SK-N-SH (cell line): ENCODE data around the gene ZFAND6.

Experiments
- CTCF ChIP-seq: fragments of 200-600 bp; sonication (generic); IDR thresholded peaks from 2 replicates; pipeline ENCODE4 v1.6.1; 2017; ENCODE audit warnings: antibody characterized with exemption, mild to moderate bottlenecking, moderate library complexity
- FOXM1 ChIP-seq: IDR thresholded peaks from 2 replicates; pipeline ENCODE4 v1.4.0; 2012; ENCODE audit warnings: low read depth, mild to moderate bottlenecking
- MXI1 ChIP-seq: IDR thresholded peaks from 2 replicates; pipeline ENCODE4 v1.6.1; 2012; ENCODE audit warnings: mild to moderate bottlenecking, low read depth, low read length, improper control_type of control experiment
- POLR2AphosphoS5 ChIP-seq: IDR thresholded peaks from 2 replicates; pipeline ENCODE4 v1.6.1; 2012; ENCODE audit warnings: low read depth, low read length
- REST ChIP-seq: IDR thresholded peaks from 2 replicates; pipeline ENCODE4 v1.6.1; 2012; ENCODE audit warnings: mild to moderate bottlenecking, low read depth, low read length, moderate library complexity
- TF ChIP-seq, protein P1 (sequence below): IDR thresholded peaks from 2 replicates; pipeline ENCODE4 v1.4.0; 2012; ENCODE audit warnings: low read depth, borderline replicate concordance

GRCh38 chr15:80041494-80042253 is 17.8 kb upstream of the ZFAND6 start:
- TF ChIP-seq CTCF (no peak), FOXM1 (no peak), POLR2AphosphoS5 (no peak), REST (no peak), MXI1 (no peak)
- TF ChIP-seq, protein P1, sequence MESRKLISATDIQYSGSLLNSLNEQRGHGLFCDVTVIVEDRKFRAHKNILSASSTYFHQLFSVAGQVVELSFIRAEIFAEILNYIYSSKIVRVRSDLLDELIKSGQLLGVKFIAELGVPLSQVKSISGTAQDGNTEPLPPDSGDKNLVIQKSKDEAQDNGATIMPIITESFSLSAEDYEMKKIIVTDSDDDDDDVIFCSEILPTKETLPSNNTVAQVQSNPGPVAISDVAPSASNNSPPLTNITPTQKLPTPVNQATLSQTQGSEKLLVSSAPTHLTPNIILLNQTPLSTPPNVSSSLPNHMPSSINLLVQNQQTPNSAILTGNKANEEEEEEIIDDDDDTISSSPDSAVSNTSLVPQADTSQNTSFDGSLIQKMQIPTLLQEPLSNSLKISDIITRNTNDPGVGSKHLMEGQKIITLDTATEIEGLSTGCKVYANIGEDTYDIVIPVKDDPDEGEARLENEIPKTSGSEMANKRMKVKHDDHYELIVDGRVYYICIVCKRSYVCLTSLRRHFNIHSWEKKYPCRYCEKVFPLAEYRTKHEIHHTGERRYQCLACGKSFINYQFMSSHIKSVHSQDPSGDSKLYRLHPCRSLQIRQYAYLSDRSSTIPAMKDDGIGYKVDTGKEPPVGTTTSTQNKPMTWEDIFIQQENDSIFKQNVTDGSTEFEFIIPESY: no peak
